Adipocyte (in vitro differentiated cells): ENCODE data around the gene OBI1.

Experiments used
- DNase-seq: peaks from one replicate; pipeline ENCODE4 v3.0.0-alpha.2; 2015; ENCODE audit warnings: low read depth
- H3K27me3 ChIP-seq: replicated peaks from 2 replicates; pipeline ENCODE4 v1.7.0; 2013; ENCODE audit warnings: mild to moderate bottlenecking, low read length, moderate library complexity; ENCODE audit not compliant: control insufficient read depth, insufficient read depth
- H3K36me3 ChIP-seq: 2 replicates; pipeline ENCODE4 v1.7.0; 2013; ENCODE audit warnings: low read length, mild to moderate bottlenecking, moderate library complexity; ENCODE audit not compliant: control insufficient read depth, insufficient read depth, severe bottlenecking
- H3K4me1 ChIP-seq: 2 replicates; pipeline ENCODE4 v1.7.0; 2013; ENCODE audit warnings: mild to moderate bottlenecking, low read length, moderate library complexity; ENCODE audit not compliant: control insufficient read depth, insufficient read depth
- H3K4me3 ChIP-seq: 2 replicates; pipeline ENCODE4 v1.7.0; 2013; ENCODE audit warnings: mild to moderate bottlenecking, low read length, moderate library complexity
- H3K9ac ChIP-seq: 2 replicates; pipeline ENCODE4 v1.7.0; 2013; ENCODE audit warnings: mild to moderate bottlenecking, low read length, moderate library complexity
- H3K9me3 ChIP-seq: 2 replicates; pipeline ENCODE4 v1.7.0; 2013; ENCODE audit warnings: mild to moderate bottlenecking, low read length, moderate library complexity; ENCODE audit not compliant: control insufficient read depth

The OBI1 gene

GRCh38 chr13:78601874-78602560 is 56.9 kb downstream of the OBI1 start:
- Histone ChIP-seq H3K9me3 (peaks cover 18% of the 10 kb centered on the region), H3K27me3 (peaks cover 86% of the 10 kb centered on the region), H3K36me3 (no peaks in the 10 kb centered on the region), H3K4me3 (no peak overlapping the region), H3K9ac (no peak overlapping the region), H3K4me1 (peaks cover 4% of the 10 kb centered on the region)
- DNase-seq, result no peak

GRCh38 chr13:78601124-78601873 is 57.7 kb downstream of the OBI1 start:
- no peak overlapping the region for H3K4me3 ChIP-seq
- peaks cover 4% of the 10 kb centered on the region for H3K4me1 ChIP-seq
- H3K36me3 ChIP-seq, result no peaks in the 10 kb centered on the region
- peaks cover 12% of the 10 kb centered on the region for H3K9me3 ChIP-seq
- peaks cover 86% of the 10 kb centered on the region for H3K27me3 ChIP-seq
- no peak for DNase-seq
- no peak overlapping the region for H3K9ac ChIP-seq

GRCh38 chr13:78600280-78600883 is 58.6 kb downstream of the OBI1 start:
- Histone ChIP-seq H3K4me3 (no peak overlapping the region), H3K27me3 (peaks cover 86% of the 10 kb centered on the region), H3K4me1 (peaks cover 4% of the 10 kb centered on the region), H3K9me3 (peaks cover 12% of the 10 kb centered on the region), H3K9ac (no peak overlapping the region), H3K36me3 (no peaks in the 10 kb centered on the region)
- DNase-seq, result no peak

GRCh38 chr13:78599645-78600279 is 59.2 kb downstream of the OBI1 start:
- no peak for DNase-seq
- peaks cover 12% of the 10 kb centered on the region for H3K9me3 ChIP-seq
- no peak overlapping the region for H3K4me3 ChIP-seq
- peaks cover 86% of the 10 kb centered on the region for H3K27me3 ChIP-seq
- no peaks in the 10 kb centered on the region for H3K36me3 ChIP-seq
- no peak overlapping the region for H3K9ac ChIP-seq
- peaks cover 4% of the 10 kb centered on the region for H3K4me1 ChIP-seq

- Histone ChIP-seq H3K4me1 (peaks cover 4% of the 10 kb centered on the region), H3K9ac (no peak overlapping the region), H3K9me3 (peaks cover 12% of the 10 kb centered on the region), H3K36me3 (no peaks in the 10 kb centered on the region), H3K27me3 (peaks cover 86% of the 10 kb centered on the region), H3K4me3 (no peak overlapping the region)
- DNase-seq, result no peak
Measured at GRCh38 chr13:78598966-78599644, 59.9 kb downstream of the OBI1 start.

- DNase-seq, result no peak
- Histone ChIP-seq H3K4me3 (no peak overlapping the region), H3K27me3 (peaks cover 89% of the 10 kb centered on the region), H3K9me3 (peaks cover 15% of the 10 kb centered on the region), H3K9ac (no peak overlapping the region), H3K36me3 (no peaks in the 10 kb centered on the region), H3K4me1 (peaks cover 4% of the 10 kb centered on the region)
Measured at GRCh38 chr13:78598116-78598781, 60.7 kb downstream of the OBI1 start.

GRCh38 chr13:78597602-78597932 is 61.4 kb downstream of the OBI1 start:
- Histone ChIP-seq H3K27me3 (peaks cover 93% of the 10 kb centered on the region), H3K9me3 (peaks cover 15% of the 10 kb centered on the region), H3K9ac (no peak overlapping the region), H3K36me3 (no peaks in the 10 kb centered on the region), H3K4me1 (peaks cover 3% of the 10 kb centered on the region), H3K4me3 (no peak overlapping the region)
- DNase-seq, result no peak

GRCh38 chr13:78596736-78597601 is 62.0 kb downstream of the OBI1 start:
- peaks cover 15% of the 10 kb centered on the region for H3K9me3 ChIP-seq
- no peaks in the 10 kb centered on the region for H3K36me3 ChIP-seq
- H3K4me1 ChIP-seq, result no peaks in the 10 kb centered on the region
- peaks cover 95% of the 10 kb centered on the region for H3K27me3 ChIP-seq
- no peak overlapping the region for H3K4me3 ChIP-seq
- DNase-seq, result no peak
- H3K9ac ChIP-seq, result no peak overlapping the region

GRCh38 chr13:78596399-78596735 is 62.6 kb downstream of the OBI1 start:
- H3K4me3 ChIP-seq, result no peak overlapping the region
- no peak for DNase-seq
- peaks cover 15% of the 10 kb centered on the region for H3K9me3 ChIP-seq
- no peaks in the 10 kb centered on the region for H3K36me3 ChIP-seq
- no peaks in the 10 kb centered on the region for H3K4me1 ChIP-seq
- H3K27me3 ChIP-seq, result peaks cover 99% of the 10 kb centered on the region
- no peak overlapping the region for H3K9ac ChIP-seq
